Tibial nerve (tissue), 4 donors: ENCODE results near the gene RBM26. TPM values are rescaled to one million over a fixed set of nuclear protein-coding genes. Genes with fewer than 3 reads are reported as not detected.

Source experiments
- DNase-seq, 2 donors: peaks; one replicate each; pipeline ENCODE4 v3.0.0-alpha.2; 2019; ENCODE audit warnings: low spot score in 2 of 2
- H3K27ac ChIP-seq, 4 donors: fragments of 200-600 bp; sonication (generic) in 3 of 4; one replicate each; pipeline ENCODE4 v1.5.1; 2017 to 2019; ENCODE audit warnings: mild to moderate bottlenecking in 1 of 4
- H3K27me3 ChIP-seq, 2 donors: fragments of 200-600 bp; sonication (generic) in 1 of 2; one replicate each; pipeline versions ENCODE4 v1.5.1 to v1.6.0; 2017 to 2019
- H3K36me3 ChIP-seq, 3 donors: fragments of 200-600 bp; sonication (generic); one replicate each; pipeline ENCODE4 v1.5.1; 2018 to 2019
- H3K4me1 ChIP-seq, 4 donors: fragments of 200-600 bp; sonication (generic) in 3 of 4; one replicate each; pipeline ENCODE4 v1.5.1; 2017 to 2019
- H3K4me3 ChIP-seq, 4 donors: fragments of 200-600 bp; sonication (generic) in 3 of 4; one replicate each; pipeline ENCODE4 v1.5.1; 2017 to 2019; ENCODE audit warnings: mild to moderate bottlenecking in 1 of 4, moderate library complexity in 1 of 4
- H3K9me3 ChIP-seq, 4 donors: fragments of 200-600 bp; sonication (generic) in 3 of 4; one replicate each; pipeline ENCODE4 v1.5.1; 2017 to 2019
- EP300 ChIP-seq, 2 donors: sonication (generic); formaldehyde crosslinking; IDR thresholded peaks; one replicate each; pipeline ENCODE4 v1.6.1; 2017; ENCODE audit warnings: antibody characterized with exemption in 2 of 2, mild to moderate bottlenecking in 1 of 2
- POLR2A ChIP-seq, 2 donors: fragments of 450-650 bp; IDR thresholded peaks; one replicate each; pipeline ENCODE4 v1.6.1; 2017; ENCODE audit warnings: antibody characterized with exemption in 2 of 2, mild to moderate bottlenecking in 2 of 2, moderate library complexity in 2 of 2
- WGBS, 2 donors: methylation state at CpG; one replicate each; pipeline ENCODE4 v1.1.5; 2018; 5-methylcytosine and 5-hydroxymethylcytosine counted together
- total RNA-seq, 4 donors: library from RNA; depleted of rRNA; stranded (reverse); fragments of >200 nt; gene quantifications; one replicate each; pipeline ENCODE4 v1.1.0, GENCODE V29; 2016
- TF ChIP-seq, protein P1 (sequence below), 5 experiments: fragments of 200-600 bp in 3 of 5; fragments of 450-650 bp in 2 of 5; sonication (generic) in 3 of 5; IDR thresholded peaks; one replicate each; pipeline ENCODE4 v1.5.1; 2016 to 2019; ENCODE audit warnings: antibody characterized with exemption in 5 of 5, mild to moderate bottlenecking in 3 of 5, moderate library complexity in 2 of 5

The RBM26 gene
- total RNA-seq, 4 donors from 2014 or later: 37.3 to 55.3 (median 43.3) TPM

DNA sequence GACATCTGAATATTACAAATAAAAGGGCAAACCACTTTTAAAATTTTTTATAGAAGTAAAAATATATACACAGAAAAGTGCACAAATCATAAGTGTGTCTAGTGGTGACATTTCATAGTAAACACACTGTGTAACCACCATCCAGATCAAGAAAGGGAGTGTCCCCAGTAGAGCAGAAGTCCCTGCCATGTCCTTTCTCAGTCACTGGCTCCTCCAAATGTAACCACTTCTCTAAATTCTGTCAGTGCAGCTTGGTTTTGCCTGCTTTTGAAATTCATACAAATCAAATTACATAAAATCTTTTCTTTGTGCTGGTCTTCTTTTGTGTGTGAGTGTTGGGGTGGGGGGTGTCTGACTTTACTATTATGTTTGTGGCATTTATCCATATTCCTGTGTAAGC is 116.5 kb downstream of the RBM26 start:
- Histone ChIP-seq H3K9me3 (no peaks in the 10 kb centered on the region), H3K4me3 (no peak overlapping the region), H3K4me1 (no peaks in the 10 kb centered on the region)

DNA sequence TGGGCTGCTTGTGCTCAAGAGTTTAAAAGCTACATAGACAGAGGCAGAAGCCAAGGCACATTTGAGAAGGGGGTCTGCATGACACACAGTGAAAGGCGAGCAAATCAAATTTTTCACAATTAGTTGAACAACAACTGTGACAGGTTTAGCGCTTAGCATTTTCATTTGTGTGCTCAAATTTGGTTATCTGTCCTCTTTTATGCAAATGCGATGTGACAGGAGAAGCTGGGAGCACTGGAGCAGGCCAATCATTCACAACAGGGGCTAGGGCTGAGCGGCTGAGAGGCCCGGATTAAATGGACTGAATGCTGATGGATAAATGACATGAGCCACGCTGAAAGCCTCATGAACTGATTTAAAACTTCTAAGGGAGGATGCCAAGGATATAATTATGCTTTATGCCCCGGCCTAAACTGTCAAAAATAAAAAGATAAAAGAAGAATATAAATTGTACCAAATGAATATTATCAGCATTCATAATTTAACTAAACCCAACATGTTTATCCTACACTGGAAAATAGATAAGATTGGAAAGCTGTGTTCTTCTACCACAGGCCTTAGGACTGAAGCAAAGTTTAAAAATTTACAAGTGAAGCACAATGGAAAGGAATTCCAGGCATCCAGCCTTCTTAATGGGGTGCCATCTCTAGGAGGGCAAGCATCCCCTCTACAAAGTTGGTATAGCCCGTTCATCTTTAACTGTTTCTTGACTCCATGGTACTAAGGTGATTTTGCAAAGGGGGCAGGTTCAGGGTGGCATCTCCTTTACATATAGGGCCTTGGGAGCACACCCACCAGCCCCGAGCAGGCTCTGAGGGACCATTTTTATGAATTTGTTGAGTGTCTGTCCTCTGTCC is 117.9 kb downstream of the RBM26 start:
- TF ChIP-seq POLR2A (IDR thresholded peaks at IDR 0.05) (no peak), EP300 (IDR thresholded peaks at IDR 0.05) (no peak)
- TF ChIP-seq, protein P1, sequence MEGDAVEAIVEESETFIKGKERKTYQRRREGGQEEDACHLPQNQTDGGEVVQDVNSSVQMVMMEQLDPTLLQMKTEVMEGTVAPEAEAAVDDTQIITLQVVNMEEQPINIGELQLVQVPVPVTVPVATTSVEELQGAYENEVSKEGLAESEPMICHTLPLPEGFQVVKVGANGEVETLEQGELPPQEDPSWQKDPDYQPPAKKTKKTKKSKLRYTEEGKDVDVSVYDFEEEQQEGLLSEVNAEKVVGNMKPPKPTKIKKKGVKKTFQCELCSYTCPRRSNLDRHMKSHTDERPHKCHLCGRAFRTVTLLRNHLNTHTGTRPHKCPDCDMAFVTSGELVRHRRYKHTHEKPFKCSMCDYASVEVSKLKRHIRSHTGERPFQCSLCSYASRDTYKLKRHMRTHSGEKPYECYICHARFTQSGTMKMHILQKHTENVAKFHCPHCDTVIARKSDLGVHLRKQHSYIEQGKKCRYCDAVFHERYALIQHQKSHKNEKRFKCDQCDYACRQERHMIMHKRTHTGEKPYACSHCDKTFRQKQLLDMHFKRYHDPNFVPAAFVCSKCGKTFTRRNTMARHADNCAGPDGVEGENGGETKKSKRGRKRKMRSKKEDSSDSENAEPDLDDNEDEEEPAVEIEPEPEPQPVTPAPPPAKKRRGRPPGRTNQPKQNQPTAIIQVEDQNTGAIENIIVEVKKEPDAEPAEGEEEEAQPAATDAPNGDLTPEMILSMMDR (IDR thresholded peaks at IDR 0.05): no peak
- Histone ChIP-seq H3K36me3 (no peaks in the 10 kb centered on the region), H3K9me3 (no peaks in the 10 kb centered on the region), H3K27ac (no peak overlapping the region), H3K4me1 (no peaks in the 10 kb centered on the region), H3K4me3 (no peak overlapping the region), H3K27me3 (no peaks in the 10 kb centered on the region)
- WGBS, 2 donors: 54 to 55% methylated on average over 9 of the region's 9 CpGs
- no peak for DNase-seq

More for the DNA sequence above, 116.5 kb downstream of the RBM26 start:
- TF ChIP-seq, protein P1 (IDR thresholded peaks at IDR 0.05): no peak
- TF ChIP-seq EP300 (IDR thresholded peaks at IDR 0.05) (no peak), POLR2A (IDR thresholded peaks at IDR 0.05) (no peak)
- DNase-seq: no peak
- no peaks in the 10 kb centered on the region for H3K36me3 ChIP-seq
- H3K27me3 ChIP-seq: no peaks in the 10 kb centered on the region
- H3K27ac ChIP-seq: no peak overlapping the region

DNA sequence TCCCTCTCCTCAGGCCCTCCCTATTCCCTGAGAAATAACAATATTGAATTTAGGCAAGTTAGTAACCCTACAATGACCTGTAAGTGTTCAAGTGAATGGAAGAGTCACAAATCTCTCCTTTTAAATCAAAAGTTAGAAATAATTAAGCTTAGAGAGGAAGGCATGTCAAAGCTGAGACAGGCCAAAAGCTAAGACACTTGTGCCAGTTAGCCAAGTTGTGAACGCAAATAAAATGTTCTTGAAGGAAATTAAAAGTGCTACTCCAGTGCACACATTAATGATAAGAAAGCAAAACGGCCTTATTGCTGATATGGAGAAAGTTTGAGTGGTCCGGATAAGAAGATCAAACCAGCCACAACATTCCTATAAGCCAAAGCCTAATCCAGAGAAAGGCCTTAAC is 120.9 kb downstream of the RBM26 start:
- no peak overlapping the region for H3K4me3 ChIP-seq
- H3K27ac ChIP-seq: no peak overlapping the region
- H3K4me1 ChIP-seq: no peaks in the 10 kb centered on the region
- WGBS, 2 donors: 86 to 92% methylated on average over 3 of the region's 3 CpGs
- DNase-seq: no peak
- no peaks in the 10 kb centered on the region for H3K36me3 ChIP-seq
- H3K27me3 ChIP-seq: no peaks in the 10 kb centered on the region
- no peaks in the 10 kb centered on the region for H3K9me3 ChIP-seq
- TF ChIP-seq, protein P1 (IDR thresholded peaks at IDR 0.05): no peak
- TF ChIP-seq POLR2A (IDR thresholded peaks at IDR 0.05): no peak
- TF ChIP-seq EP300 (IDR thresholded peaks at IDR 0.05): no peak

DNA sequence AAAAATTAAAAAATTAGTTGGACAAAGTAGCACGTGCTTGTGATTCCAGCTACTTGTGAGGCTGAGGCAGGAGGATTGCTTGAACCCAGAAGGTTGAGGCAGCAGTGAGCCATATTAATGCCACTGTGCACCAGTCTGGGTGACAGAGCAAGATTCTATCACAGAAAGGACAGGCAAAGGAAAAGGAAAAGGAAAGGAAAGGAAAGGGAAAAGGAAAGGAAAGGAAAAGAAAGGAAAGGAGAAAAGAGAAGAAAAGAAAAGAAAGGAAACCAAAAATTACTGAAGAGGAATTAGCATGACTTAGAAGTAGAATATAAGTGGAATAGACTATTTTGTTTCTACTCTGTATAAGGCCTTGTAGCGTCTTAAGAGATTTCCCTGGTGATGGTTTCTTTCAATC is 122.3 kb downstream of the RBM26 start:
- no peak for DNase-seq
- Histone ChIP-seq H3K9me3 (no peaks in the 10 kb centered on the region), H3K36me3 (no peaks in the 10 kb centered on the region), H3K27me3 (no peaks in the 10 kb centered on the region), H3K4me3 (no peak overlapping the region), H3K4me1 (no peaks in the 10 kb centered on the region), H3K27ac (no peak overlapping the region)
- no peak for TF ChIP-seq POLR2A (IDR thresholded peaks at IDR 0.05)
- TF ChIP-seq EP300 (IDR thresholded peaks at IDR 0.05): no peak
- TF ChIP-seq, protein P1 (IDR thresholded peaks at IDR 0.05): no peak
- WGBS, 2 donors: 86 to 89% methylated on average over 2 of the region's 2 CpGs

DNA sequence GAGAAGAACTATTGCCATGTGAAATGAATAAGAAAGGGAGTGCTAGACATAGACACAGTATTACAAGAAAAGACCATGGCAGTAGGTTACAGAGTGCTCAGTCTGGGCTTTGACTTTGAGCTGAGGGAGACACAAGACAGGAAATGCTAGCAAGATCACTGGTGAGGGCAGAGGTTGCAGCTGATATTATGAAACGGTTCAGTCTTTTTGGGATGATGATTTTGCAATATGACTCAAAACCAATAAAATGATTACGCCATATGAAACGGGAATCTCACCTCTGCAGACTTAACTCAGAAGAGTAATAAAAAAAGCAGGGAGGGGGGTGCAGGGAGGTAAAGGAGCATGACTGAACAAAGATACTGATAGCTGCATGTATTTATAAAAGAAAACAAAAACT is 123.1 kb downstream of the RBM26 start:
- no peak for DNase-seq
- Histone ChIP-seq H3K4me1 (no peaks in the 10 kb centered on the region), H3K27ac (no peak overlapping the region), H3K36me3 (no peaks in the 10 kb centered on the region), H3K9me3 (no peaks in the 10 kb centered on the region), H3K27me3 (no peaks in the 10 kb centered on the region), H3K4me3 (no peak overlapping the region)
- 31 to 40% methylated on average over 3 of the region's 3 CpGs for WGBS, 2 donors
- TF ChIP-seq, protein P1 (IDR thresholded peaks at IDR 0.05): no peak
- TF ChIP-seq POLR2A (IDR thresholded peaks at IDR 0.05) (no peak), EP300 (IDR thresholded peaks at IDR 0.05) (no peak)
